ENCODE results near the gene AQP10.

Gene AQP10

GRCh38 chr1:154334079-154335024, 13.5 kb downstream of the AQP10 start:
- H3K9me3 ChIP-seq (ENCODE audit: control insufficient read depth, insufficient read depth, low read length) = no peaks in the 10 kb centered on the region
- no peaks in the 10 kb centered on the region for H3F3A ChIP-seq (ENCODE audit: control insufficient read depth, insufficient read depth)
- peaks cover 15% of the 10 kb centered on the region for H3K4me1 ChIP-seq (ENCODE audit: control insufficient read depth, low read length)
- 0 out of 2 replicates have a peak overlapping the region, but pooled peaks have one; percentile 23 for H3K4me2 ChIP-seq (ENCODE audit: low read length)
- H3K36me3 ChIP-seq (ENCODE audit: control insufficient read depth, low read length) = no peaks in the 10 kb centered on the region
- H3K27ac ChIP-seq (ENCODE audit: low read depth, low read length) = no peak overlapping the region
- no peaks in the 10 kb centered on the region for H3K9me2 ChIP-seq (replicated peaks; ENCODE audit: control insufficient read depth, low read length)
- H3K27me3 ChIP-seq (ENCODE audit: control insufficient read depth, low read length) = peaks cover 24% of the 10 kb centered on the region
- no peaks in the 10 kb centered on the region for H3K79me2 ChIP-seq (ENCODE audit: control insufficient read depth, low read length)
- no peaks in the 10 kb centered on the region for H4K20me1 ChIP-seq (ENCODE audit: control insufficient read depth, insufficient read depth, low read depth, low read length)
- no peak overlapping the region for H3K4me3 ChIP-seq (ENCODE audit: low read length)
- no peak for TF ChIP-seq EZH2phosphoT487 (IDR thresholded peaks at IDR 0.05; ENCODE audit: borderline replicate concordance, low read length)
- TF ChIP-seq, protein P1, sequence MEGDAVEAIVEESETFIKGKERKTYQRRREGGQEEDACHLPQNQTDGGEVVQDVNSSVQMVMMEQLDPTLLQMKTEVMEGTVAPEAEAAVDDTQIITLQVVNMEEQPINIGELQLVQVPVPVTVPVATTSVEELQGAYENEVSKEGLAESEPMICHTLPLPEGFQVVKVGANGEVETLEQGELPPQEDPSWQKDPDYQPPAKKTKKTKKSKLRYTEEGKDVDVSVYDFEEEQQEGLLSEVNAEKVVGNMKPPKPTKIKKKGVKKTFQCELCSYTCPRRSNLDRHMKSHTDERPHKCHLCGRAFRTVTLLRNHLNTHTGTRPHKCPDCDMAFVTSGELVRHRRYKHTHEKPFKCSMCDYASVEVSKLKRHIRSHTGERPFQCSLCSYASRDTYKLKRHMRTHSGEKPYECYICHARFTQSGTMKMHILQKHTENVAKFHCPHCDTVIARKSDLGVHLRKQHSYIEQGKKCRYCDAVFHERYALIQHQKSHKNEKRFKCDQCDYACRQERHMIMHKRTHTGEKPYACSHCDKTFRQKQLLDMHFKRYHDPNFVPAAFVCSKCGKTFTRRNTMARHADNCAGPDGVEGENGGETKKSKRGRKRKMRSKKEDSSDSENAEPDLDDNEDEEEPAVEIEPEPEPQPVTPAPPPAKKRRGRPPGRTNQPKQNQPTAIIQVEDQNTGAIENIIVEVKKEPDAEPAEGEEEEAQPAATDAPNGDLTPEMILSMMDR (IDR thresholded peaks at IDR 0.05; ENCODE audit: low read depth, low read length, poor library complexity, severe bottlenecking) = no peak

DNA sequence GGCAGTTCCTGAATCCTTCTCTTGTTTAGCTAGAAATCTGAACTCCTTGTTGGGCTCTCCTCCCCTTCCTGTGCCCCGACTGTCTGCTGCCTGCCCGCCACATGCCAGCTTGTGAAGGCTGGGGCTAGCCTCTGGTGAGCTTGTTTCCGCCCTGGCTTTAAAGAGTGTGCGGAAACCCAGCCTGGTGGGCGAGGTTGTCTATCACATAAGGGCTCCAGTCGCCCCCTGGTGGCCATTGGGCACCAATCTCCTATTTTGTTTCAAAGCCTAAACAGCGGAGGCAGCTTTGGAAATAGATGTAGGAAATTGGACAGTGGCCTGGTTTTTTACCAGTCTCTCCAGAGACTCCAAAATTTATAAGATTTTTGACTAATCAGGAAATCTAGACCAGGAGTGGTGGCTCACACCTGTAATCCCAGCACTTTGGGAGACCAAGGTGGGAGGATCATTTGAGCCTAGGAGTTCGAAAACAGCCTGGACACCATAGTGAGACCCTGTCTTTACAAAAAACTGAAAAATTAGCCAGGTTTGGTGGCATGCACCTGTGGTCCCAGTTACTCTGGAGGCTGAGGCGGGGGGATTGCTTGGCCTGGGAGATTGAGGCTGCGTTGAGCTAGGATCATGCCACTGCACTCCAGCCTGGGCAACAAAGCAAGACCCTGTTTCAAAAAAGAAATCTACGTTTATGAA, 14.3 kb downstream of the AQP10 start:
- Histone ChIP-seq H3K9me3 (ENCODE audit: control insufficient read depth, insufficient read depth, low read length) (no peaks in the 10 kb centered on the region), H3K27me3 (ENCODE audit: control insufficient read depth, low read length) (peaks cover 16% of the 10 kb centered on the region), H3F3A (ENCODE audit: control insufficient read depth, insufficient read depth) (no peaks in the 10 kb centered on the region), H3K4me1 (ENCODE audit: control insufficient read depth, low read length) (peaks cover 11% of the 10 kb centered on the region), H3K36me3 (ENCODE audit: control insufficient read depth, low read length) (no peaks in the 10 kb centered on the region), H3K4me2 (ENCODE audit: low read length) (0 out of 2 replicates have a peak overlapping the region, but pooled peaks have one; percentile 23), H3K9me2 (replicated peaks; ENCODE audit: control insufficient read depth, low read length) (no peaks in the 10 kb centered on the region), H3K4me3 (ENCODE audit: low read length) (no peak overlapping the region), H3K27ac (ENCODE audit: low read depth, low read length) (no peak overlapping the region), H4K20me1 (ENCODE audit: control insufficient read depth, insufficient read depth, low read depth, low read length) (no peaks in the 10 kb centered on the region), H3K79me2 (ENCODE audit: control insufficient read depth, low read length) (no peaks in the 10 kb centered on the region)
- no peak for TF ChIP-seq EZH2phosphoT487 (IDR thresholded peaks at IDR 0.05; ENCODE audit: borderline replicate concordance, low read length)
- TF ChIP-seq, protein P1 (IDR thresholded peaks at IDR 0.05; ENCODE audit: low read depth, low read length, poor library complexity, severe bottlenecking) = peak; percentile 93

GRCh38 chr1:154337253-154337894, 16.5 kb downstream of the AQP10 start:
- peaks cover 7% of the 10 kb centered on the region; the same call in 1 of the 2 replicates for H3K27me3 ChIP-seq (ENCODE audit: control insufficient read depth, low read length)
- H3F3A ChIP-seq (ENCODE audit: control insufficient read depth, insufficient read depth) = no peaks in the 10 kb centered on the region
- H3K79me2 ChIP-seq (ENCODE audit: control insufficient read depth, low read length) = no peaks in the 10 kb centered on the region
- TF ChIP-seq EZH2phosphoT487 (IDR thresholded peaks at IDR 0.05; ENCODE audit: borderline replicate concordance, low read length) = no peak
- TF ChIP-seq, protein P1 (IDR thresholded peaks at IDR 0.05; ENCODE audit: low read depth, low read length, poor library complexity, severe bottlenecking) = no peak
- no peak overlapping the region for H3K4me3 ChIP-seq (ENCODE audit: low read length)
- no peak overlapping the region for H3K27ac ChIP-seq (ENCODE audit: low read depth, low read length)
- peaks cover 4% of the 10 kb centered on the region; the same call in 1 of the 2 replicates for H3K4me1 ChIP-seq (ENCODE audit: control insufficient read depth, low read length)
- H3K9me2 ChIP-seq (replicated peaks; ENCODE audit: control insufficient read depth, low read length) = no peaks in the 10 kb centered on the region
- no peaks in the 10 kb centered on the region for H3K9me3 ChIP-seq (ENCODE audit: control insufficient read depth, insufficient read depth, low read length)
- no peaks in the 10 kb centered on the region for H3K36me3 ChIP-seq (ENCODE audit: control insufficient read depth, low read length)
- H3K4me2 ChIP-seq (ENCODE audit: low read length) = no peak overlapping the region
- no peaks in the 10 kb centered on the region for H4K20me1 ChIP-seq (ENCODE audit: control insufficient read depth, insufficient read depth, low read depth, low read length)

All from DOHH2 (cell line).